Stimulated activated CD4-positive, alpha-beta T cell treated with anti-CD3 and anti-CD28 coated beads, TNF-alpha, amount 100 ng/mL, for 1 hour (primary cell): Measurements from ENCODE around the gene PAK5.

Experiments used
- DNase-seq, 3 donors: peaks; one replicate each; pipeline ENCODE4 v3.0.0-alpha.2; 2020; ENCODE audit warnings: low read depth in 3 of 3, low spot score in 1 of 3

The PAK5 gene

DNA sequence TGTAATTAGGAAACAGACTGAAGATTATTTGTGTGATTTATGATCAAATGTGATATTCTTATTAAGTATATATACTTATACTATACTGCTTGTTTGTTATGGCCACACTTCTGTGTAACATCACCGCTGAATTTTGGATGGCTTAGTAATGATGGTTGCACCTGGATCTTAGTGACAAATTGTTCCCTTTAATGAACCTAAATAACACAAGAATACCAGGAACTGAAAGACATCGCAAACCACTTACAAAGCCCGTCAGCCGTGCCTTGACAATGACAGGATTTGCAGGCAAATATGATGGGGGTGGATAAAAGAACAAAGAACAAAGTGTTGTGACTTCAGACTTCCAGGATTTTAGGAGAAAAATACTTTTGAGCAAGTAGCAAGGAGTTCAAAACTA, 257.4 kb downstream of the PAK5 start:
- no peak for DNase-seq

DNA sequence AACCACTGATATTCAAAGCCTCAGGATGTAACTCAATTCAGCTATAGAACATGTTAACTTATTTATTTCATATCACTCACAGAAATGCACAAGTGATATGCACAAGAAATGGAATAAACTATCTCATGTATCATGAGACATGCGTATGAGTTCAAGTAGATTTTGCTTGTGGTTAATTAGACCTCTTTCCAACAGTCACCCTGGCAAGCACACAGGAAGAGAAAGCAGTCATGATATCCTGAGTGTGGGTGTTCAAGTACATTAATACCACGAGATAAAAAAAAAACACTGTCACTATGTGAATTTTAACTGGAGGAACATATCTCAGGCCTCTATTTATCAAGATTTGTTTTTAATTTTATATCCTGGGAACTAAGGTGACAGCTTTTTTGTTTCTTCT, 260.3 kb downstream of the PAK5 start:
- DNase-seq: no peak

DNA sequence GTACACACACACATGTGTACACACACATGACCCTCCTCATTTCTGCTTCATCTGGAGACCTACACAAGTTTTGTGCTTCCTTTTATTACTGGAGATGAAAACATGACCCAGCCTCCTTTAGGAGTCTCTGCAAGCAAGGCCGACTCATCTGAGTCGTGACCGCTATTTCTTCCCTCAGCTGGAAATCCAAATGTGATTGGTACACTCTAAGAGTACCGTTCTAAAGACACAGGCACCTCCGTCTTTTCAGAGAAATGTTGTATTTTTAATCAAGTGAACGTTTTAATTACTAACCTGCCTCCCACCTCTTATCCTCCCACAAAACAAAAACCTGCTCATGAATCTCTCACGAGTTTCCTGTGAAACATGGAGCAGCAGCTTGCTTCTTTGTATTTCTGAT, 261.5 kb downstream of the PAK5 start:
- no peak for DNase-seq

- no peak for DNase-seq
These were observed 262.2 kb downstream of the PAK5 start for GRCh38 chr20:9576695-9577094.

GRCh38 chr20:9575836-9576235, 263.0 kb downstream of the PAK5 start:
- no peak for DNase-seq

DNA sequence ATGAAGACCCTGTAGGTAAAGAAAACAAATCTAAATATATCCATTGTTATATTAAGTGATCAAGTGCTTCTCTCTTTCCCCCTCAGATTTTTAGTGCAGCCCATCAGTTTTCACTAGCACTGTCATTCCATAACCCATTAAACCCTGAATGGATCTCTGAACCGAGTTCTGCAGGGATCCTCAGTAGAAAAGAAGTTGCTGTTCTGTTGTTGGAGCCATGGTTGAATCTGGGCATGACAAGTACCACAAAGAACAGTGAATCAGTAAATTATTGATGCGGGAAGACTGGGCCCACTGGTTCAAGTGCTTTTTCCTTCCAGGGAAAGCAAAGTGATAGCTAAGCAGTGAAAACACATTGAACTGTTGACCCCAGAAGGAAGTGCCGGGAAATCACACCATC, 264.1 kb downstream of the PAK5 start:
- DNase-seq: no peak

GRCh38 chr20:9574181-9574580, 264.7 kb downstream of the PAK5 start:
- no peak for DNase-seq

DNA sequence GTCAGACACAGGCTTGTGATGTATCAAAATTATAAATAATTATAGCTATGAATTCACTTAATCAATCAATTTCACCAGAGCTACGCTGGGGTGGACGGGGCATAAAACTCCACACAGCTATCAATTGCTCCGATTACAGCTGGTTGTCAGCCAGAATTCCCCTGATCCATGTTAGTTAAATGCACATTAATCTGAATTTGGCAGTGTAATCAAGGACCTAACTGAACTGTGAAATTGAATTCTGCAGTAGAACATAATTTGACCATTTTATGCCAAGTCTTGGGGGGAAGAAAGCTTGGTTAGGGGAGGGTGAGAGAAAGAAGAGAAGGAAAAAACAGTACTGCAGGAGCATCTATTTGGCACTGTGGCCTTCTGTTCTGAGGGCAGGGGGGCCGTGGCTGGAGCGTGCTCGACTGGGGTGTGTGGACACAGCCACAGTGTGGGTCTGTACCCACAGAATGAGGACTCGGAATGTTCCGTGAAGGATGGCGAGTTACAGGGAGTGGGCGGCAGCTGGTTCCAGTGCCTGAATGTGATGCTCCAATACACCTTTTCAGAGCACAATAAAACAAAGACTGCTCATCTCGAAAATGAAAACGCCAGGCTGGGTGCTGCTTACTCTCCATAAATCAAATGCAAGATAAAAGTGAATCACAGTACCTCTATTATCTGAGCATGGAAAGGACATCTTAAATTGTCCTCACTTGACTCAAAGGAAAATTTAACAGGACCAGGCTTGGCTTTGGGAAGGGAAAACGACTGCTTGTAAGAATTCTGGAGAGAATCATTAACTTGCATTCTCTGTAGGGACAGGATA, 265.3 kb downstream of the PAK5 start:
- DNase-seq: no peak

GRCh38 chr20:9572670-9573069, 266.2 kb downstream of the PAK5 start:
- no peak for DNase-seq

- DNase-seq: no peak
These were observed 267.1 kb downstream of the PAK5 start for GRCh38 chr20:9571783-9572182.

- DNase-seq: no peak
These were observed 268.3 kb downstream of the PAK5 start for GRCh38 chr20:9570612-9571011.

DNA sequence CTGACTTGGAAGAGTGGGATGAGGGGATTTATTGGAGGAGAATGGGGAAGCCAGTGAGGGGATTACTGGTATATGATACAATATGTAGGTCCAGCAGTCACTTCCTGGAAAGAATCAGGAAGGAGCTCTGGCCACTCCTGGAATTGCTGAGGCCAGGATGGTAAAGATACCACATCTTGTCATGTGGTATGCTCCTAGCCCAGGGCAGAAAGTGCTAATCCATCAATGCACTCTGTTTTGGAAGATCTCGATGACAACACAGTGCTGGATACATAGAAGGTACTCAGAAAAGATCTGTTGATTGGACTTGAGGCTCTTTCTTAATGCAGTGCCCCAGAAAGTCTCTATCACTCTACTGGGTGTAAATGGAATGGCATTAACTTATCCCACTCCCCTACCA, 271.9 kb downstream of the PAK5 start:
- DNase-seq: no peak

GRCh38 chr20:9565910-9566550, 272.8 kb downstream of the PAK5 start:
- no peak for DNase-seq

GRCh38 chr20:9557411-9557810, 281.5 kb downstream of the PAK5 start:
- no peak for DNase-seq

DNA sequence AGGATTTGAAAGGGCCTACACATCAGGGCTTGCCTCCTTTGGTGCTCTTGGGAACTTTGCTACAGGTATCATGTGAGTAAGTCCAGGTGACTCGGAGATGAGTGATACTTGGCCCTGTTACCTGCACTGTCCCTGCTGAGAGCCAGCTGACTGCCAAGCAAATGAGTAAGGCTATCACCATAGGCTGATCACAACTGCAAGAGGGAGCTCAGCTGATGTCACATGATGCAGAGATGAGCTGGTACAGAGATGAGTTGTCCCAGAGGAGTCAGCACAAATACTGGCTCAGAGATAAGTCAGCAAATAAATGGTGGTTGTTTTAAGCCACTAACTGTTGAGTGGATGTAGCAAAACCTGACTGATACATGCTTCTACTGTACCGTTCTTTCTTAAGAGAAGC, 283.1 kb downstream of the PAK5 start:
- no peak for DNase-seq

- no peak for DNase-seq
These were observed 286.9 kb downstream of the PAK5 start for GRCh38 chr20:9551808-9552550.

DNA sequence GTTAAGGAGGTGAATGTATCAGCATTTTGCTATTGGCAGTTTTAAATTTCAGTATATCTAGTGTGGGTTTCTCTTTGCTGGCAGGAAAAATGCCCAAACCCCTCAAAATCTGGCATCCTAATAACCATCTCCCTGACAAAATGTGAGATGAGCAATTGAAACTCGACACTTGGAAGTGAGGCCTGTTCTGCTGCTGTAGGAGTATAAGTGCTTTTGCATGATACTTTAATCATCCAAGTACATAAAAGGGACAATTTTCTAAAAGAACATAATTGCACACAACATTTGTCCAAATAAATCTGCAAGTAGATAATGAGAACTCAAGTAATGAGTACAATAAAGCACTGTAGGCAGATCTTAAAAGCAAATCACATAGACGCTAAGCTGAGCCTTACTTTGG, 288.0 kb downstream of the PAK5 start:
- no peak for DNase-seq

DNA sequence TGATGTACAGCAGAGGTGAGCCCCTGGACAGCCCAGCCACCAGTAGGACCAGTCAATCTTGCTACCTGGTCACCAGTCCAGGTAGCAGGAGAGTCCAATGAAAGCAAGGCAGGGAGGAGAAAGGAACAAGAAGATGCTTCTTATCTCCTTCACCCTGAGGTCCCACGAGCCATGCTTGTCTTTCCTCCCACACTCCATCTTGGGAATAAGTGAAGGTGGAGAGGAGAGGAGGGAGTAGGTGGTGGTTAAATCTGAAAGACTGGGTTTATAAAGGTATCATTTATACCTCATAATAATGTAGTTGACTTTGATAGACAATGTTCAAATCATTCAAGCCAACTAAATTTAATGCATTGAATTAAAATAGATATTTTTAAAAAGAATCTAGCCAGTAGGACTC, 288.6 kb downstream of the PAK5 start:
- no peak for DNase-seq

DNA sequence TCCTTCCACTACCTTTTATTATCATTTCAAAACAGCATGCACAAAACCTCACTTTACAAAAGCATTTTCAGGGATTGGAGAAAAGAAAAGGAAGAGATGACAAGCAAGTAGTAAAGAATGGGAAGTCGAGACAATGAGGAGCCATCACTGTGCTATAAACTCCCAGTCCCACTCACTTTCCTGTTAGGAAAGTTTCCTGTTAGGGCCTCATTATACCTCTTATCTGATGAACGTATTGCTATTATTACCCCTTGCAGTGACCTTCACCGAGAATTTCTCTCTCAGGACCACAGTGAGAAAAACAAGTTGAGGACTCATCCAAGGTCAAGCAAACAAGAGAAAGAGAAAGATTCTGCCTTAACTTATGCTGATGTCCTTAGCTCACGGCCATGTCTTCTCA, 295.7 kb downstream of the PAK5 start:
- DNase-seq: no peak

DNA sequence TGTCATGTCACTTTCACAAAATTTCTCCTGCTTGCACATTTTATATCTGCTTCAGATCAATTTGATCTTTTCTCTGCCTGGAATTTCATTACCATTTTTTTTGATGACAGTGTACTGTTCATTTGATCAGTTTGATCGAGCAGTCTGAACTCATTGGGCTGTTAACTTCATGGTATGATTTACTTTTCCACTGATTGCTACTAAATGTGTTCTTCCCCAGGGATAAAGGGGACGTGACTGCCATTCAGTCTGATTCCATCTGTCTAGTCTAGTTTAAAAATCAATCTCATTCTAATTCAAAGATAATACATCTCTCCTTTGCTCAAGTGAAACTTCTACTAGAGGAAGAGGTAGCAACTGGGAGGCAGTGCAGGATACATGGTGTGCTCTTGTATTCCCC, 303.4 kb downstream of the PAK5 start:
- DNase-seq: no peak

DNA sequence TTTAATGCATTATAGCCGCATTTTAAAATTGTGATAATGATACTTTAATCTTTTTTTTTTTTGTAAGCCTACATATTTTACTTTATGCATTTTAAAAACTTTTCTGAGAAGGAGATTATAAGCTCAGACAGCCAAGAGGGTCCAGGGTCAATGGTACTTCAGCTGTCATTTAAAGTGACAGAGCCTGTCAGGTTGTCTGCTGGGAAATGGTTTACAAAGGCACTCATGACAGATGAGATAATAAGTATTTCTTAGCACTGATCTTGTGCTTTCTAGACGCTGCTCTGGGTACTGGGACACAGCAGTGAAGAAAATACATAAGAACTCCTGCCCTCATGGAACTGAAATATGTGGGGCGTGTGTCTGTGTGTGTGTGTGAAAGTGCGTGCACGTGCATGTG, 304.9 kb downstream of the PAK5 start:
- DNase-seq: no peak
